ENCODE results near the gene BEX1.
"Not testable (repeated sequence)": the region's sequence is repeated elsewhere in the genome, so short reads cannot be mapped to it uniquely, and the experiment has no call there.

BEX1 gene

DNA sequence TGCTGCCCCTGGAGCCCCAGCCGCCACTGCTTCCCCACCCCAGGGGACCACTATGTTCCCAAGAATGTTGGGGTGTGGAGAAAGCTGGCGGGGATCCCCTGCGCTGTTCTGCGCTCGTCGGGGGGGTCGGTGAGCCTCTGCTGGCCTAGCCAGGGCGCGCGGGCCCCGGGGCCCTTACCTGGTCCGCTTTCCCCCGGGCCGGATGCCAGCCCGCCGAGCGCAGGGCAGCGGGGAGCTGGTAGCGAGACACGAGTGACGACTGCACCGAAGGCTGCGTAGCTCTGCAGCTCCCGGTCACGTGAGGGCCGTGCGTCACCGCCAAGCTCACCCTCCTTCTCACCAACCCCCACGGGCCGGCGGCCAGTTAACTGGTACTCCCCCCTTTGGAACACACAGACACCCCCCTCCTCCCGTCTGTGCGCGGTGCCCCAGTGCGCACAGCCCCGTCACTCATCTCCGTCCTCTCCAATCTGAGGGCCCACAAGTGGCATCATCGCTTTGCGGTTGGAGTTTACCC lies at the start of gene BEX1:
Gene BEX1, minus strand, starts transcription at position 254 of the 517 bp plus-strand sequence. CDS start 897 bp downstream, outside the sequence.
- peaks cover 10% of the 10 kb centered on the region for H3K4me1 Mint-ChIP-seq (ENCODE audit: low read depth)
- no peaks in the 10 kb centered on the region for H3K9me3 Mint-ChIP-seq
- H3K4me3 Mint-ChIP-seq, result peak within 1 kb of the TSS; percentile 45
- H3K36me3 Mint-ChIP-seq (ENCODE audit: low read depth), result no peaks in the 10 kb centered on the region
- peaks cover 23% of the 10 kb centered on the region for H3K27me3 Mint-ChIP-seq
- intact Hi-C loops (cut with micrococcal nuclease), result no loop called here
- no peak within 1 kb of the TSS for H3K27ac Mint-ChIP-seq

- H3K36me3 Mint-ChIP-seq (ENCODE audit: low read depth); H3K4me1 Mint-ChIP-seq (ENCODE audit: low read depth); H3K27me3 Mint-ChIP-seq; intact Hi-C loops (cut with micrococcal nuclease); H3K4me3 Mint-ChIP-seq; H3K27ac Mint-ChIP-seq: not testable (repeated sequence)
- H3K9me3 Mint-ChIP-seq, result peaks cover 22% of the 10 kb centered on the region
Measured at GRCh38 chrX:103109497-103109896, 45.5 kb upstream of the BEX1 start.

- Mint-ChIP-seq H3K4me3 (no peak overlapping the region), H3K27me3 (no peaks in the 10 kb centered on the region), H3K27ac (no peak overlapping the region)
Measured at GRCh38 chrX:103107836-103108235, 43.9 kb upstream of the BEX1 start.

DNA sequence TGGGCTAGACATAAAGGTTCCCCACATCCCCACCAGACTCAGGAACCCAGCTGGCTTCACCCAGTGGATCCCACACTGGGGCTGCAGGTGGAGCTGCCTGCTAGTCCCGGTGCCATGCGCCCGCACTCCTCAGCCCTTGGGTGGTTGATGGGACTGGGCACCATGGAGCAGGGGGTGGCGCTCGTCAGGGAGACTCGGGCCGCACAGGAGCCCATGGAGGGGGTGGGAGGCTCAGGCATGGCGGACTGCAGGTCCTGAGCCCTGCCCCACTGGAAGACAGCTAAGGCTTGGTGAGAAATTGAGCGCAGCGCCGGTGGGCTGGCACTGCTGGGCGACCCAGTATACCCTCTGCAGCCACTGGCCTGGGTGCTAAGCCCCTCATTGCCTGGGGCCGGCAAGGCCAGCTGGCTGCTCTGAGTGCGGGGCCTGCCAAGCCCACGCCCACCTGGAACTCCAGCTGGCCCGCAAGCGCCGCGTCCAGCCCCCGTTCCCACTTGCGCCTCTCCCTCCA lies 43.3 kb upstream of the BEX1 start:
- H3K27ac Mint-ChIP-seq; intact Hi-C loops (cut with micrococcal nuclease); H3K36me3 Mint-ChIP-seq (ENCODE audit: low read depth); H3K4me3 Mint-ChIP-seq; H3K4me1 Mint-ChIP-seq (ENCODE audit: low read depth); H3K27me3 Mint-ChIP-seq: not testable (repeated sequence)
- H3K9me3 Mint-ChIP-seq, result peaks cover 22% of the 10 kb centered on the region

More at GRCh38 chrX:103107836-103108235, 43.9 kb upstream of the BEX1 start:
- Mint-ChIP-seq H3K9me3 (peaks cover 22% of the 10 kb centered on the region), H3K36me3 (ENCODE audit: low read depth) (no peaks in the 10 kb centered on the region), H3K4me1 (ENCODE audit: low read depth) (no peaks in the 10 kb centered on the region)
- intact Hi-C loops (cut with micrococcal nuclease), result no loop called here

DNA sequence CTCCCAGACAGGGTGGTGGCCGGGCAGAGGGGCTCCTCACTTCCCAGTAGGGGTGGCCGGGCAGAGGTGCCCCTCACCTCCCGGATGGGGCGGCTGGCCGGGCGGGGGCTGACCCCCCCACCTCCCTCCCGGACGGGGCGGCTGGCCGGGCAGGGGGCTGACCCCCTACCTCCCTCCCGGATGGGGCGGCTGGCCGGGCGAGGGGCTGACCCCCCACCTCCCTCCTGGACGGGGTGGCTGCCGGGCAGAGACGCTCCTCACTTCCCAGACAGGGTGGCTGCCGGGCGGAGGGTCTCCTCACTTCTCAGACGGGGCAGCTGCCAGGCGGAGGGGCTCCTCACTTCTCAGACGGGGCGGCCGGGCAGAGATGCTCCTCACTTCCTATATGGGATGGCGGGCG lies 40.4 kb upstream of the BEX1 start:
- H3K9me3 Mint-ChIP-seq, result peaks cover 15% of the 10 kb centered on the region
- H3K4me1 Mint-ChIP-seq (ENCODE audit: low read depth); H3K27ac Mint-ChIP-seq; H3K27me3 Mint-ChIP-seq; intact Hi-C loops (cut with micrococcal nuclease); H3K36me3 Mint-ChIP-seq (ENCODE audit: low read depth); H3K4me3 Mint-ChIP-seq: not testable (repeated sequence)

DNA sequence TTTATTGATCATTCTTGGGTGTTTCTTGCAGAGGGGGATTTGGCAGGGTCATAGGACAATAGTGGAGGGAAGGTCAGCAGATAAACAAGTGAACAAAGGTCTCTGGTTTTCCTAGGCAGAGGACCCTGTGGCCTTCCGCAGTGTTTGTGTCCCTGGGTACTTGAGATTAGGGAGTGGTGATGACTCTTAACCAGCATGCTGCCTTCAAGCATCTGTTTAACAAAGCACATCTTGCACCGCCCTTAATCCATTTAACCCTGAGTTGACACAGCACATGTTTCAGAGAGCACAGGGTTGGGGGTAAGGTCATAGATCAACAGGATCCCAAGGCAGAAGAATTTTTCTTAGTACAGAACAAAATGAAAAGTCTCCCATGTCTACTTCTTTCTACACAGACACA lies 39.9 kb upstream of the BEX1 start:
- H3K27ac Mint-ChIP-seq; H3K27me3 Mint-ChIP-seq; H3K36me3 Mint-ChIP-seq (ENCODE audit: low read depth); H3K4me1 Mint-ChIP-seq (ENCODE audit: low read depth); intact Hi-C loops (cut with micrococcal nuclease); H3K4me3 Mint-ChIP-seq: not testable (repeated sequence)
- peaks cover 10% of the 10 kb centered on the region for H3K9me3 Mint-ChIP-seq

DNA sequence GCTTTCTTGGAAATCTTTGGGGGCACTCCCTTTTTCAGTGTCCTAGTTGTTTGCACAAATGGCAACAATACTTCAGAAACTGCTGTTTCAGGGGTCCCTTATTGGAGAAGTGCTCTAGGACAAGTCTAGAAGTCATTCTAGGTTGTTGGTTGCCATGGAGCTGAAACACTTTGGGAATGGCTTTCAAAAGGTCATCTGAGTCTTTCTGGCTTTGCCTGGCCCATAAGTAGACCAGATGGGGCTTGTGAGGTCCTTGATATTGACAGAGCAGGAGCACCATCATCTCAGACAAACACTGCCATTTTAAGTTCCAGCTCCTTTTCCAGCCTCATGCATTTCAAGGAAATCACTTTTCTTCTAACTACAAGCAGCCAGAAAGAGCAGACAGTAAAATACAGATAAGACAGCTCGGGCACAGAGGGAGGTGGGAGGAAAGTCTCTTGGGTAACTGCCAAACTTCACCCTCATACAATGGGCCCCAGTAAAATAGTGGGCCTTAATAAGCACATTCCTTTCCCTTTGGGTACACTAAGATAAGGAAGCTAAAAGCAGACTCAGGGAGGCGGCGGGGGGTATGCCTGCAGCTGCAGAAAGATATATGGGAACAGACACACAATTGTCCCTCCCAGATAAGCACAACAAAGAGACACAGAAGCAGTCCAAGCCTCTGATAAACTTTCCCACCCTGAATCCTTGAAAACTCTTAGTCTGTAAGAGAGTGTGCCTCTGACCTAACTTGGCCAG lies 37.5 kb upstream of the BEX1 start:
- H3K27ac Mint-ChIP-seq, result no peak overlapping the region
- H3K36me3 Mint-ChIP-seq (ENCODE audit: low read depth), result no peaks in the 10 kb centered on the region
- H3K27me3 Mint-ChIP-seq, result no peaks in the 10 kb centered on the region
- no peaks in the 10 kb centered on the region for H3K9me3 Mint-ChIP-seq
- H3K4me1 Mint-ChIP-seq (ENCODE audit: low read depth), result no peaks in the 10 kb centered on the region
- intact Hi-C loops (cut with micrococcal nuclease), result no loop called here
- H3K4me3 Mint-ChIP-seq, result no peak overlapping the region

DNA sequence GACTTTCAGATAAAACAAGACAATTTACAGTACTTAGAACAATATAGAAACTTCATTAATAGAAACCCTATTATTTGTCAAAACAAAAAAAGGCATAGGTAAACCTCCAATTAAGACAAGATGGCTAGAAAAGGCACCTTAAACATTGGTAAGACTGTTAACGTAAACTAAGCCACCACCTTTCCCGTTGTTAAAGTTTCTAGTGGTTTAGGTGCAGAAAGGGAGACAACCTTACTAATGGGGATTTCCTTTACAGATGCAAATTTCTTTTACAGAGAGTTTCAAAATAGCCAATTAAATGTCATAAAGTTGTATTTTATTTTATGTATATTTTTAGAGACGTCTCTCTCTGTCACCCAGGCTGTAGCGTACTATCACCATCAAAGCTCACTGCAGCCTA lies 36.5 kb upstream of the BEX1 start:
- intact Hi-C loops (cut with micrococcal nuclease), result no loop called here
- no peak overlapping the region for H3K27ac Mint-ChIP-seq
- no peaks in the 10 kb centered on the region for H3K4me1 Mint-ChIP-seq (ENCODE audit: low read depth)
- H3K27me3 Mint-ChIP-seq, result no peaks in the 10 kb centered on the region
- no peaks in the 10 kb centered on the region for H3K9me3 Mint-ChIP-seq
- H3K36me3 Mint-ChIP-seq (ENCODE audit: low read depth), result no peaks in the 10 kb centered on the region
- H3K4me3 Mint-ChIP-seq, result no peak overlapping the region

GRCh38 chrX:103099691-103100090 lies 35.7 kb upstream of the BEX1 start:
- intact Hi-C loops (cut with micrococcal nuclease), result no loop called here
- Mint-ChIP-seq H3K36me3 (ENCODE audit: low read depth) (no peaks in the 10 kb centered on the region), H3K4me3 (no peak overlapping the region), H3K4me1 (ENCODE audit: low read depth) (no peaks in the 10 kb centered on the region), H3K27me3 (no peaks in the 10 kb centered on the region), H3K9me3 (no peaks in the 10 kb centered on the region), H3K27ac (no peak overlapping the region)

DNA sequence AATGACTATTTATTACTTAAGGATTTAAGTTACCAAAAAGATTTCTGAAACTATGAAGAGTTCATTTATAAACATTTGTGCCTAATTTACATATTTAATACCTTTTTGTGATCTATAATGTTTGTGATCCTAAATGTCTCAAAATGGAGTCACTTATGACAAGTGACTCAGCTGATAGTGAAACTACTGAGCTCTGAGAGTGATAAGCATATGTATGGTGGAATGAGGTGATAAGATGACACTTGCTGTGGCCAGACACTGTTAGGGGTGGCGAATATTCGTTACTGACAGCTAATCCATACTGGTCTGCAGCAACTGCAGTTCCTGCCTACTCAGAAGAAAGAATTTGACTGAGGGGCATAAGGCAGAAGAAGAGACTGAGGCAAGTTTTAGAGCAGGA lies 34.5 kb upstream of the BEX1 start:
- H3K27ac Mint-ChIP-seq, result no peak overlapping the region
- H3K36me3 Mint-ChIP-seq (ENCODE audit: low read depth), result no peaks in the 10 kb centered on the region
- no peaks in the 10 kb centered on the region for H3K27me3 Mint-ChIP-seq
- no peak overlapping the region for H3K4me3 Mint-ChIP-seq
- no peaks in the 10 kb centered on the region for H3K9me3 Mint-ChIP-seq
- intact Hi-C loops (cut with micrococcal nuclease), result no loop called here
- H3K4me1 Mint-ChIP-seq (ENCODE audit: low read depth), result no peaks in the 10 kb centered on the region

GRCh38 chrX:103092942-103093341 lies 29.0 kb upstream of the BEX1 start, which contains the start of gene NXF3:
TSS of gene NXF3 (minus strand) at chrX:103093143. CDS start at chrX:103093023, 120 bp downstream.
- no peaks in the 10 kb centered on the region for H3K4me1 Mint-ChIP-seq (ENCODE audit: low read depth)
- intact Hi-C loops (cut with micrococcal nuclease), result no loop called here
- H3K27me3 Mint-ChIP-seq, result no peaks in the 10 kb centered on the region
- H3K27ac Mint-ChIP-seq, result no peak within 1 kb of the TSS
- H3K36me3 Mint-ChIP-seq (ENCODE audit: low read depth), result no peaks in the 10 kb centered on the region
- no peak within 1 kb of the TSS for H3K4me3 Mint-ChIP-seq
- H3K9me3 Mint-ChIP-seq, result no peaks in the 10 kb centered on the region

GRCh38 chrX:103081051-103081450 lies 17.1 kb upstream of the BEX1 start:
- Mint-ChIP-seq H3K36me3 (ENCODE audit: low read depth) (no peaks in the 10 kb centered on the region), H3K4me1 (ENCODE audit: low read depth) (peaks cover 5% of the 10 kb centered on the region), H3K27me3 (no peaks in the 10 kb centered on the region), H3K27ac (no peak overlapping the region), H3K9me3 (no peaks in the 10 kb centered on the region), H3K4me3 (no peak overlapping the region)
- intact Hi-C loops (cut with micrococcal nuclease), result no loop called here

GRCh38 chrX:103073467-103073866 lies 9.5 kb upstream of the BEX1 start:
- intact Hi-C loops (cut with micrococcal nuclease), result no loop called here

GRCh38 chrX:103066606-103067005 lies 2.6 kb upstream of the BEX1 start:
- Mint-ChIP-seq H3K9me3 (no peaks in the 10 kb centered on the region), H3K4me3 (no peak overlapping the region), H3K36me3 (ENCODE audit: low read depth) (no peaks in the 10 kb centered on the region), H3K27me3 (peaks cover 23% of the 10 kb centered on the region), H3K27ac (no peak overlapping the region), H3K4me1 (ENCODE audit: low read depth) (peaks cover 10% of the 10 kb centered on the region)
- intact Hi-C loops (cut with micrococcal nuclease), result no loop called here

More at GRCh38 chrX:103073467-103073866, 9.5 kb upstream of the BEX1 start:
- Mint-ChIP-seq H3K27ac (no peak overlapping the region), H3K27me3 (no peaks in the 10 kb centered on the region), H3K36me3 (ENCODE audit: low read depth) (no peaks in the 10 kb centered on the region), H3K4me3 (no peak overlapping the region), H3K9me3 (no peaks in the 10 kb centered on the region), H3K4me1 (ENCODE audit: low read depth) (no peaks in the 10 kb centered on the region)

Data from dendritic cell treated with granulocyte-macrophage colony-stimulating factor and Interleukin-4, amounts not matched to agents 40 ng/mL and 50 ng/mL, for 4 days (primary cell).